Panc1 (cell line): ENCODE data around the gene ANGPTL3. TPM values are rescaled to one million over a fixed set of nuclear protein-coding genes. Genes with fewer than 3 reads are reported as not detected.

ENCODE experiments used
- total RNA-seq: library from RNA; stranded (reverse); gene quantifications from one replicate; pipeline ENCODE4 v1.2.1, GENCODE V29; 2021; ENCODE audit not compliant: unreplicated experiment

Gene ANGPTL3
- total RNA-seq, 1 experiment from 2014 or later: not detected

Other genes starting within 250 kb of the ANGPTL3 start
- gene USP1, start 160.5 kb upstream of the ANGPTL3 start, total RNA-seq: 42.9 TPM
- gene DOCK7, start 90.9 kb downstream of the ANGPTL3 start, total RNA-seq: 57.2 TPM
- gene ATG4C, start 186.6 kb downstream of the ANGPTL3 start, total RNA-seq: 6.5 TPM